GM12878 (cell line): ENCODE data around the gene UBE2I.
A peak's percentile ranks its signal among the peaks of the same experiment; 100 is the strongest.

Source experiments
- CTCF ChIP-seq, 3 experiments: IDR thresholded peaks in 2 of 3; conservative IDR thresholded peaks in 1 of 3; 2 replicates each; pipeline ENCODE4 v1.5.1; 2011; ENCODE audit warnings: low read depth in 3 of 3, low read length in 3 of 3, mild to moderate bottlenecking in 3 of 3, control low read depth in 2 of 3, moderate library complexity in 2 of 3, inconsistent platforms in 1 of 3, mixed read lengths in 1 of 3; ENCODE audit not compliant: control insufficient read depth in 2 of 3, insufficient read depth in 1 of 3; ENCODE audit errors: extremely low read depth in 1 of 3
- HDAC6 ChIP-seq: fragments of 200-600 bp; sonication (generic); IDR thresholded peaks from one replicate; pipeline ENCODE4 v1.8.0; 2017; ENCODE audit warnings: antibody characterized with exemption; ENCODE audit not compliant: unreplicated experiment
- NFYB ChIP-seq: IDR thresholded peaks from 2 replicates; pipeline ENCODE4 v1.6.1; 2011; ENCODE audit warnings: low read depth, mild to moderate bottlenecking, low read length, improper control_type of control experiment, moderate library complexity; ENCODE audit not compliant: insufficient read depth
- POLR2AphosphoS5 ChIP-seq: IDR thresholded peaks from 2 replicates; pipeline ENCODE4 v1.6.1; 2011; ENCODE audit warnings: mild to moderate bottlenecking, low read length, inconsistent platforms
- RAD21 ChIP-seq: IDR thresholded peaks from 2 replicates; pipeline ENCODE4 v1.6.1; 2011; ENCODE audit warnings: mild to moderate bottlenecking, low read depth, low read length, moderate library complexity; ENCODE audit not compliant: insufficient read depth
- SMAD1 ChIP-seq: fragments of 450-650 bp; IDR thresholded peaks from 2 replicates; pipeline ENCODE4 v1.6.1; 2018; ENCODE audit warnings: mild to moderate bottlenecking, low read depth; ENCODE audit not compliant: partially characterized antibody
- SMC3 ChIP-seq: IDR thresholded peaks from 2 replicates; pipeline ENCODE4 v1.6.1; 2011; ENCODE audit warnings: low read length, improper control_type of control experiment, borderline replicate concordance
- SRF ChIP-seq, 2 experiments: IDR thresholded peaks; 2 replicates each; pipeline ENCODE4 v1.6.1; 2011; ENCODE audit warnings: low read depth in 2 of 2, low read length in 2 of 2, mild to moderate bottlenecking in 1 of 2, moderate library complexity in 1 of 2
- TAF1 ChIP-seq: IDR thresholded peaks from 2 replicates; pipeline ENCODE4 v1.6.1; 2011; ENCODE audit warnings: mild to moderate bottlenecking, low read depth, low read length, borderline replicate concordance

- TF ChIP-seq CTCF (IDR thresholded peaks at IDR 0.05 in 2 of 3, conservative IDR thresholded peaks at IDR 0.05 in 1 of 3; ENCODE audit: control insufficient read depth in 2 of 3, extremely low read depth in 1 of 3, insufficient read depth in 1 of 3, low read depth in 3 of 3, low read length in 3 of 3) (no peak), HDAC6 (peak; percentile 27), SMAD1 (no peak), POLR2AphosphoS5 (peak; percentile 76; the same call in 1 of the 2 replicates), RAD21 (0 out of 2 replicates have a peak, but pooled peaks have one; percentile 8), NFYB (peak; percentile 57; the same call in 1 of the 2 replicates), SRF (IDR thresholded peaks at IDR 0.05; ENCODE audit: low read depth in 2 of 2, low read length in 2 of 2) (peak; percentile 62 to 80; a peak in 3 of 4 replicates), SMC3 (no peak), TAF1 (peak; percentile 91)
These were observed 42.3 kb downstream of the UBE2I start, which contains the start of the genes GNPTG and TSR3 for GRCh38 chr16:1351582-1352362.
